ENCODE results near the gene C17orf113.
"Not testable (repeated sequence)": the region's sequence is repeated elsewhere in the genome, so short reads cannot be mapped to it uniquely, and the experiment has no call there.

The C17orf113 gene

GRCh38 chr17:42012363-42012762, 38.0 kb downstream of the C17orf113 start:
- DNase-seq, result not testable (repeated sequence)

- peak; percentile 49 for DNase-seq
These were observed 39.4 kb downstream of the C17orf113 start for GRCh38 chr17:42010898-42011516.

- peak; percentile 69 for DNase-seq
These were observed 40.1 kb downstream of the C17orf113 start for GRCh38 chr17:42010266-42010680.

- DNase-seq, result no peak
These were observed 41.2 kb downstream of the C17orf113 start for GRCh38 chr17:42009170-42009569.

GRCh38 chr17:42005166-42005565, 45.2 kb downstream of the C17orf113 start:
- DNase-seq, result no peak

- DNase-seq, result peak; percentile 69
These were observed 47.6 kb downstream of the C17orf113 start for GRCh38 chr17:42002792-42003301.

GRCh38 chr17:42002175-42002791, 48.1 kb downstream of the C17orf113 start:
- DNase-seq, result no peak

GRCh38 chr17:42001729-42002128, 48.7 kb downstream of the C17orf113 start:
- no peak for DNase-seq

GRCh38 chr17:42000413-42001133, 49.8 kb downstream of the C17orf113 start:
- DNase-seq, result no peak

GRCh38 chr17:41998497-41998896, 51.9 kb downstream of the C17orf113 start:
- no peak for DNase-seq

GRCh38 chr17:41996855-41997164, 53.6 kb downstream of the C17orf113 start:
- DNase-seq, result no peak

GRCh38 chr17:41992576-41992975, 57.8 kb downstream of the C17orf113 start:
- DNase-seq, result no peak

GRCh38 chr17:41989702-41990419, 60.5 kb downstream of the C17orf113 start:
- no peak for DNase-seq

GRCh38 chr17:41988418-41988817, 62.0 kb downstream of the C17orf113 start:
- DNase-seq, result no peak
